DND-41 (cell line): ENCODE measurements around the gene EYS.

Source experiments
- EZH2 ChIP-seq: IDR thresholded peaks from 3 replicates; pipeline ENCODE4 v1.6.1; 2012; ENCODE audit warnings: borderline replicate concordance, low read depth, mild to moderate bottlenecking, moderate library complexity, low read length, inconsistent platforms; ENCODE audit not compliant: severe bottlenecking
- TF ChIP-seq, protein P1 (sequence below): IDR thresholded peaks from 2 replicates; pipeline ENCODE4 v1.5.1; 2012; ENCODE audit warnings: borderline replicate concordance, low read length, moderate library complexity, mild to moderate bottlenecking; ENCODE audit not compliant: poor library complexity, severe bottlenecking; ENCODE audit errors: extremely low read depth

GRCh38 chr6:65680232-65680631 is 26.8 kb downstream of the EYS start:
- TF ChIP-seq, protein P1, sequence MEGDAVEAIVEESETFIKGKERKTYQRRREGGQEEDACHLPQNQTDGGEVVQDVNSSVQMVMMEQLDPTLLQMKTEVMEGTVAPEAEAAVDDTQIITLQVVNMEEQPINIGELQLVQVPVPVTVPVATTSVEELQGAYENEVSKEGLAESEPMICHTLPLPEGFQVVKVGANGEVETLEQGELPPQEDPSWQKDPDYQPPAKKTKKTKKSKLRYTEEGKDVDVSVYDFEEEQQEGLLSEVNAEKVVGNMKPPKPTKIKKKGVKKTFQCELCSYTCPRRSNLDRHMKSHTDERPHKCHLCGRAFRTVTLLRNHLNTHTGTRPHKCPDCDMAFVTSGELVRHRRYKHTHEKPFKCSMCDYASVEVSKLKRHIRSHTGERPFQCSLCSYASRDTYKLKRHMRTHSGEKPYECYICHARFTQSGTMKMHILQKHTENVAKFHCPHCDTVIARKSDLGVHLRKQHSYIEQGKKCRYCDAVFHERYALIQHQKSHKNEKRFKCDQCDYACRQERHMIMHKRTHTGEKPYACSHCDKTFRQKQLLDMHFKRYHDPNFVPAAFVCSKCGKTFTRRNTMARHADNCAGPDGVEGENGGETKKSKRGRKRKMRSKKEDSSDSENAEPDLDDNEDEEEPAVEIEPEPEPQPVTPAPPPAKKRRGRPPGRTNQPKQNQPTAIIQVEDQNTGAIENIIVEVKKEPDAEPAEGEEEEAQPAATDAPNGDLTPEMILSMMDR, result no peak
- TF ChIP-seq EZH2, result no peak
